Right forelimb (tissue), 1 donor: ENCODE results near the gene LNX2.
"Not testable (repeated sequence)": the region's sequence is repeated elsewhere in the genome, so short reads cannot be mapped to it uniquely, and the experiment has no call there.

Experiments
- DNase-seq: peaks from one replicate; pipeline ENCODE4 v3.0.0-alpha.2; 2018

LNX2 gene

GRCh38 chr13:27636589-27637288 is 16.4 kb upstream of the LNX2 start:
- no peak for DNase-seq

- DNase-seq = no peak
Measured at GRCh38 chr13:27635266-27635665, 14.9 kb upstream of the LNX2 start.

GRCh38 chr13:27634791-27635190 is 14.5 kb upstream of the LNX2 start:
- DNase-seq = no peak

GRCh38 chr13:27634231-27634630 is 13.9 kb upstream of the LNX2 start:
- no peak for DNase-seq

- DNase-seq = no peak
Measured at GRCh38 chr13:27632648-27633047, 12.3 kb upstream of the LNX2 start.

GRCh38 chr13:27632214-27632613 is 11.9 kb upstream of the LNX2 start:
- DNase-seq = no peak

GRCh38 chr13:27631665-27632064 is 11.3 kb upstream of the LNX2 start:
- DNase-seq = no peak

GRCh38 chr13:27631156-27631555 is 10.8 kb upstream of the LNX2 start:
- no peak for DNase-seq

- not testable (repeated sequence) for DNase-seq
Measured at GRCh38 chr13:27628766-27629165, 8.4 kb upstream of the LNX2 start.

- no peak for DNase-seq
Measured at GRCh38 chr13:27628081-27628480, 7.8 kb upstream of the LNX2 start.

- no peak for DNase-seq
Measured at GRCh38 chr13:27627380-27627779, 7.1 kb upstream of the LNX2 start.

- DNase-seq = no peak
Measured at GRCh38 chr13:27625839-27626238, 5.5 kb upstream of the LNX2 start.

- no peak for DNase-seq
Measured at GRCh38 chr13:27624071-27624470, 3.7 kb upstream of the LNX2 start.

- DNase-seq = no peak
Measured at GRCh38 chr13:27622881-27623280, 2.6 kb upstream of the LNX2 start.

GRCh38 chr13:27622102-27622820 is 1.9 kb upstream of the LNX2 start:
- no peak for DNase-seq

GRCh38 chr13:27621366-27622101 is 1.2 kb upstream of the LNX2 start, which contains the start of gene POLR1D:
Gene POLR1D, plus strand, starts transcription at chr13:27621892. Its CDS starts 92 bp downstream, at chr13:27621984.
- DNase-seq = peak; percentile 83

- no peak for DNase-seq
Measured at GRCh38 chr13:27621116-27621365, 712 bp upstream of the LNX2 start.

GRCh38 chr13:27619728-27620376 is 477 bp downstream of the LNX2 start:
- no peak for DNase-seq

GRCh38 chr13:27619093-27619727 is 1.1 kb downstream of the LNX2 start:
- DNase-seq = no peak

- no peak for DNase-seq
Measured at GRCh38 chr13:27617881-27618321, 2.4 kb downstream of the LNX2 start.

- DNase-seq = no peak
Measured at GRCh38 chr13:27613628-27614027, 6.7 kb downstream of the LNX2 start.

GRCh38 chr13:27607125-27607524 is 13.2 kb downstream of the LNX2 start:
- no peak for DNase-seq

GRCh38 chr13:27605610-27606200 is 14.6 kb downstream of the LNX2 start:
- no peak for DNase-seq
